Right cardiac atrium (tissue), 5 donors: ENCODE measurements around the gene SLC15A3. TPM values are rescaled to one million over a fixed set of nuclear protein-coding genes. Genes with fewer than 3 reads are reported as not detected.

Experiments used
- ATAC-seq, 2 donors: fragments of 200-7000 bp; cut with Tn5 transposase; one replicate each; pipeline versions ENCODE4 v1.8.0 to v1.9.1; 2020; ENCODE audit warnings: moderate library complexity in 2 of 2, mild to moderate bottlenecking in 1 of 2
- DNase-seq, 3 donors: peaks; one replicate each; pipeline ENCODE4 v3.0.0-alpha.2; 2020
- H3K27ac ChIP-seq: one replicate; pipeline ENCODE4 v1.5.1; 2013; ENCODE audit warnings: mild to moderate bottlenecking, low read length, control low read depth, moderate library complexity
- H3K27me3 ChIP-seq: one replicate; pipeline ENCODE4 v1.6.1; 2013; ENCODE audit not compliant: control insufficient read depth, insufficient read depth
- H3K4me1 ChIP-seq: one replicate; pipeline ENCODE4 v1.6.1; 2013; ENCODE audit warnings: low read length; ENCODE audit not compliant: control insufficient read depth, insufficient read depth
- H3K4me3 ChIP-seq: one replicate; pipeline ENCODE4 v1.5.1; 2013; ENCODE audit warnings: low read length, control low read depth
- H3K9me3 ChIP-seq: one replicate; pipeline ENCODE4 v1.6.1; 2013; ENCODE audit warnings: low read length; ENCODE audit not compliant: control insufficient read depth
- WGBS: extraction: QIAGEN DNeasy Blood & Tissue Kit; methylation state at CpG from one replicate; pipeline ENCODE4 v1.1.7; 2013; 5-methylcytosine and 5-hydroxymethylcytosine counted together
- intact Hi-C, 4 donors: fragments of 100-400 bp; cut with DNase I; formaldehyde crosslinking; loops; one replicate each; pipeline versions ENCODE4 v1.11.0 to v1.14.0; 2022 to 2023
- polyA plus RNA-seq: library from polyadenylated mRNA; stranded (reverse); fragments of 200-250 nt; gene quantifications from one replicate; pipeline ENCODE4 v1.2.3, GENCODE V29; 2013
- total RNA-seq, 4 donors: library from RNA; stranded (reverse); fragmentation: NEBNext Ultra II Directional; extraction: Animal tissue kit (Norgen Biotek cat#: 25700); gene quantifications; one replicate each; pipeline ENCODE4 v1.2.1, GENCODE V29; 2021
- donor health status: healthy with polysubstance abuse.
- donor health status: DM: no; HTN: yes; CAD: no.
- donor health status: DM: no; HTN: no; CAD: no.
- donor health status: DM: no; HTN: yes; CAD: no; lungs with severe emphysema.
- donor health status: DM: yes; HTN: yes; CAD: no.

The SLC15A3 gene
- total and polyA plus RNA-seq, 5 donors: 17.4 to 24.7 (median 23.2) TPM

DNA sequence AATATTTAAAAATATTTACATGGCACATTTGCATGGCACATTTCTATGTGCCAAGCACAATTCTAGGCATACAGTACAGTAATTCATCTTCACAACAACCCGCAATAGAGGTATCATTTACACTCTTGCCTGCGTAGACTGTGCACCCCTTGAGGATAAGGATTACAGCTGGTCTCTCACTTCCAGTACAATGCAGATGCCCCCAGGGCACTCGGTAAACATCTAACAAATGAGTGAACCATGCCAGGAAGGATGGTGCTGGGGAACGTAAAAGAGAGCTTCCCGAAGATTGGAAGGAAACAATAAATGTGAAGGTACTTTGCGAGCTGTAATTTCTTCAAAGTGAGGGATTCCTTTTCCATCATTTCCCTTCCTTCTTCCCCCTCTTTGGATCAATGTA, 46.9 kb downstream of the SLC15A3 start:
- intact Hi-C loops: no loop called here
- H3K27me3 ChIP-seq: no peaks in the 10 kb centered on the region
- WGBS: 48% methylated on average over 6 of the region's 6 CpGs
- peak overlapping the region; percentile 76 for H3K4me3 ChIP-seq
- no peaks in the 10 kb centered on the region for H3K9me3 ChIP-seq
- DNase-seq (no peak), ATAC-seq (no peak)
- peaks cover 4% of the 10 kb centered on the region for H3K4me1 ChIP-seq
- H3K27ac ChIP-seq: no peak overlapping the region

- ATAC-seq (no peak), DNase-seq (no peak)
- no peak overlapping the region for H3K27ac ChIP-seq
- peaks cover 4% of the 10 kb centered on the region for H3K4me1 ChIP-seq
- intact Hi-C loops: loop anchor here in 3 of 4 donors (5.0 kb wide), 2 partner anchors 65 to 70 kb away; no protein-coding TSS in a partner anchor
- H3K4me3 ChIP-seq: no peak overlapping the region
- 82% methylated on average over 11 of the region's 11 CpGs for WGBS
- H3K27me3 ChIP-seq: no peaks in the 10 kb centered on the region
- H3K9me3 ChIP-seq: no peaks in the 10 kb centered on the region
Measured at GRCh38 chr11:60902625-60903024, 49.4 kb downstream of the SLC15A3 start.

GRCh38 chr11:60900673-60901404, 51.1 kb downstream of the SLC15A3 start:
- Histone ChIP-seq H3K27me3 (no peaks in the 10 kb centered on the region), H3K4me3 (no peak overlapping the region), H3K4me1 (peaks cover 2% of the 10 kb centered on the region), H3K27ac (no peak overlapping the region), H3K9me3 (no peaks in the 10 kb centered on the region)
- WGBS: 68% methylated on average over 13 of the region's 13 CpGs
- intact Hi-C loops: loop anchor here in 3 of 4 donors (5.0 kb wide), 2 partner anchors 64 to 69 kb away; no protein-coding TSS in a partner anchor
- ATAC-seq (no peak), DNase-seq (peak in 1 of 3 donors; percentile 59)

DNA sequence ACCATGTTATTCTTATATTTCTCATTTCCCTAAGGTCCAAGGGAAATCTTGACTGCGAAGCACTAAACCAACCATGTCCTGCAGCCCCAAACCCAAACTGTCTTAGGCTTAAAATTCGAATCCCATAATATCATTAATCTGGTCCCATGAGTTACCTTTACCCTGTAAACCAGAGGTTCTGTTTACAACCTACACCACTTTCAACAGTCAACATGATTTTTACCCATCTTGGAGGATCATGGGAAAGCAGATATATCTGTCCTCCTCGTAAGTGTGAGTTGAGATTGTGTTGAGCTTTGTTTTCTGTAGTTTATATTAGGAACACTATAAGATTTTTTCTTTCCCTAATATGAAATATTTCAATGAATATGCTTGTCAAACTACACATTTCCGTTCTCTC, 52.0 kb downstream of the SLC15A3 start:
- no peaks in the 10 kb centered on the region for H3K27me3 ChIP-seq
- 75% methylated on average over 4 of the region's 4 CpGs for WGBS
- DNase-seq: no peak
- no peak for ATAC-seq
- peaks cover under 1% of the 10 kb centered on the region for H3K4me1 ChIP-seq
- intact Hi-C loops: loop anchor here (5.0 kb wide), 2 partner anchors 63 to 68 kb away; no protein-coding TSS in a partner anchor
- H3K4me3 ChIP-seq: no peak overlapping the region
- H3K9me3 ChIP-seq: no peaks in the 10 kb centered on the region
- H3K27ac ChIP-seq: no peak overlapping the region

DNA sequence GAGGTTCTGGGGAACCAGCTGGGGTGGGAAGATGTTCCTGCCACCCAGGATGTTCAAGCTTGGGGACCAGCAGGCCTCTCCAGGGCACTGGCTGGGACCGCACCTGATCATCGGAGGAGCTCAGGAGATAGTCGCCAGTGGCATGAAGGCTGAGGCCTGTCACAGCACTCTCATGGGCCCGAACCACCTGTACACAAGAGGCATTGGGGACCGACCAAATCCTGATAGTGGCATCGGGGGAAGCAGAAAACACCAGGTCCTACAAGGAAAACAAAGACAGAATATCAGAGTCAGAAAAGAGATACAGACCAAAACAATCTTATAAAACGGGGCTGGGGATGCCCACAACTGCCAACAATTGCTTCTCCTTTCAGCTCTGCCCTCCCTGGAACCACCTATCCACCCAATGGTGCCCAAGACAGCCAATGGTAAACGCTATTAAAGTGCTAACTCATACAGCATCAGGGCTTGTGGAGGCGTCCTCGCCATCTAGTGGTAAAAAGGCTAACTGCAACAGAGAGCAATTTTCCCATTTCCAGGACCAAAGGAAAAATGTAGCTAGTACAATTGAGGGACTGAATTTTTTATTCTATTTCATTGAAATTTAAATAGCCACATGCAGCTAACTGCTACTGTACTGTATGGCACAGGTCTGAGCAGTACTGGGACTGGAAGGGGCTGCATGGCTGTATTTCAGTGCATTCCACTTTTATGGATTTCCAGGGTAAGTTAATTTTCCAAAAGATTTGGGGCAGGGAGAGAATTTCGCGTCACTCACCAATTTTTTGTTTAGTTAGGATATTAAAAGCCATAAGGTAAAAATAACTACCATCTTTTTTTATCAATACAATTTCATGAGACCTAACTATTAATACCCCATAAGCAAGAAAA, 52.7 kb downstream of the SLC15A3 start:
- H3K27ac ChIP-seq: no peak overlapping the region
- no peaks in the 10 kb centered on the region for H3K9me3 ChIP-seq
- H3K4me1 ChIP-seq: no peaks in the 10 kb centered on the region
- peak; percentile 62 to 77 for ATAC-seq
- WGBS: 59% methylated on average over 12 of the region's 12 CpGs
- no peak for DNase-seq
- intact Hi-C loops: loop anchor here in 1 of 4 donors (5.0 kb wide), 1 partner anchor 67 kb away; no protein-coding TSS in a partner anchor
- H3K27me3 ChIP-seq: no peaks in the 10 kb centered on the region
- no peak overlapping the region for H3K4me3 ChIP-seq

GRCh38 chr11:60897496-60897895, 54.5 kb downstream of the SLC15A3 start:
- Histone ChIP-seq H3K27ac (no peak overlapping the region), H3K9me3 (no peaks in the 10 kb centered on the region), H3K4me3 (no peak overlapping the region), H3K27me3 (no peaks in the 10 kb centered on the region), H3K4me1 (no peaks in the 10 kb centered on the region)
- DNase-seq (no peak), ATAC-seq (no peak)
- intact Hi-C loops: loop anchor here in 1 of 4 donors (5.0 kb wide), 1 partner anchor 65 kb away; no protein-coding TSS in a partner anchor
- WGBS: 94% methylated on average over 4 of the region's 4 CpGs

DNA sequence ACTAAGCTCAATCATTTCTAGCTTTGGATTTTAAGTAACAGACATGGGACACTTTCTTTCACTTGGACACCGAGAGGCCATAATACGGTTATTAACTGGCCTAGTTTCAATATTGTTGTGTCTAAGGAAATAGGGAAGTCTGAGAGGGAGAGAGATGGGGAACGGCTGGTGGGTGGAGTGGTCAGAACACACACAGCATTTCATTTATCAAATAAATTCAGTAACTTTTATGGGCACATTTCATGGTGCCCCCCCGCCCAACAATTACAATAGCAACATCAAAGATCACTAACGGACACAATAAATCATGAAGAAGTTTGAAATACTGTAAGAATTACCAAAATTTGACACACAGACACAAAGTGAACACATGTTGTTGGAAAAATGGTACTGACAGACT, 56.3 kb downstream of the SLC15A3 start:
- intact Hi-C loops: loop anchor here in 1 of 4 donors (5.0 kb wide), 1 partner anchor 63 kb away; no protein-coding TSS in a partner anchor
- H3K27ac ChIP-seq: no peak overlapping the region
- no peaks in the 10 kb centered on the region for H3K27me3 ChIP-seq
- H3K9me3 ChIP-seq: no peaks in the 10 kb centered on the region
- WGBS: 89% methylated on average over 5 of the region's 5 CpGs
- DNase-seq (no peak), ATAC-seq (no peak)
- H3K4me1 ChIP-seq: peaks cover 6% of the 10 kb centered on the region
- H3K4me3 ChIP-seq: no peak overlapping the region

DNA sequence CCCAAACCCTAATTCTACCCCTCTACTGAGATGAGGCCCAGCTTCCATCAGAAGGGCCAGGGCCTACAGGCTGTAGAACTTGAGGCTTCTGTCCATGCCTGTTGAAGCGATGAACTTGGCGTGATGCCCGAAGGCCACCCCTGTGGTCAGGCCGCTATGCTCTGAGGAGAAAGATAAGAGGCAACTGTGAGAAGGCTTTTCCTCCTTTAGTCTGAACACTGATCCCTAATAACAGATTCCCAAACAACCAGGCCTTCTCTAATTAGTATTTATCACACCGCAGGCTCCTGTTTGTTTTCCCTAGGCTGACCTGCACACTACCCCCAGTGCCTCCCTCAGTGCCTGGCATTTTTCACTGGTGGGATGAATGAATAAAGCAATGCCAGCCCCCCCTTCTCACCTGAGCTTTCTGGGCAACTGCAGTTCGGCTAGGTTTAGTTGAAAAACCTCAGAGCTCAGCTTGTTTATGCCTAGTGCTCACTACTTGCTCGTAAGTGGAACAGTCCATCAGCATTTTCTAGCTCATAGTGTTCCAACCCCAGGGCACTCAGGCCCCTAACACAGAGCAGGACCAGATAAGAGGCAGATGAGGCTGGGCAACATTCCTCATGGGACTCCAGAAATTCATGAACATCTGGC, 60.8 kb downstream of the SLC15A3 start:
- WGBS: 57% methylated on average over 7 of the region's 7 CpGs
- Histone ChIP-seq H3K4me3 (no peak overlapping the region), H3K4me1 (peaks cover 6% of the 10 kb centered on the region), H3K9me3 (no peaks in the 10 kb centered on the region), H3K27me3 (no peaks in the 10 kb centered on the region), H3K27ac (no peak overlapping the region)
- DNase-seq (peak; percentile 56 to 80 (median 80)), ATAC-seq (peak; percentile 43 to 63)
- intact Hi-C loops: no loop called here

GRCh38 chr11:60890696-60891095, 61.3 kb downstream of the SLC15A3 start:
- H3K4me3 ChIP-seq: no peak overlapping the region
- ATAC-seq: peak; percentile 54 to 89
- peak in 1 of 3 donors; percentile 42 for DNase-seq
- no peaks in the 10 kb centered on the region for H3K27me3 ChIP-seq
- H3K4me1 ChIP-seq: peaks cover 6% of the 10 kb centered on the region
- intact Hi-C loops: no loop called here
- H3K9me3 ChIP-seq: no peaks in the 10 kb centered on the region
- WGBS: 46% methylated on average over 5 of the region's 5 CpGs
- no peak overlapping the region for H3K27ac ChIP-seq

- intact Hi-C loops: loop anchor here in 1 of 4 donors (5.0 kb wide), 1 partner anchor 58 kb away; no protein-coding TSS in a partner anchor
- WGBS: 60% methylated on average over 6 of the region's 6 CpGs
- peaks cover 6% of the 10 kb centered on the region for H3K4me1 ChIP-seq
- H3K4me3 ChIP-seq: no peak overlapping the region
- ATAC-seq (peak in 1 of 2 donors; percentile 15), DNase-seq (no peak)
- H3K27ac ChIP-seq: no peak overlapping the region
- H3K9me3 ChIP-seq: no peaks in the 10 kb centered on the region
- no peaks in the 10 kb centered on the region for H3K27me3 ChIP-seq
Measured at GRCh38 chr11:60889869-60890311, 62.1 kb downstream of the SLC15A3 start.
